ENCODE measurements around the gene ANKS1B. TPM values are rescaled to one million over a fixed set of nuclear protein-coding genes. Genes with fewer than 3 reads are reported as not detected.

ANKS1B gene
- total RNA-seq, 2 experiments from 2014 or later: not detected

DNA sequence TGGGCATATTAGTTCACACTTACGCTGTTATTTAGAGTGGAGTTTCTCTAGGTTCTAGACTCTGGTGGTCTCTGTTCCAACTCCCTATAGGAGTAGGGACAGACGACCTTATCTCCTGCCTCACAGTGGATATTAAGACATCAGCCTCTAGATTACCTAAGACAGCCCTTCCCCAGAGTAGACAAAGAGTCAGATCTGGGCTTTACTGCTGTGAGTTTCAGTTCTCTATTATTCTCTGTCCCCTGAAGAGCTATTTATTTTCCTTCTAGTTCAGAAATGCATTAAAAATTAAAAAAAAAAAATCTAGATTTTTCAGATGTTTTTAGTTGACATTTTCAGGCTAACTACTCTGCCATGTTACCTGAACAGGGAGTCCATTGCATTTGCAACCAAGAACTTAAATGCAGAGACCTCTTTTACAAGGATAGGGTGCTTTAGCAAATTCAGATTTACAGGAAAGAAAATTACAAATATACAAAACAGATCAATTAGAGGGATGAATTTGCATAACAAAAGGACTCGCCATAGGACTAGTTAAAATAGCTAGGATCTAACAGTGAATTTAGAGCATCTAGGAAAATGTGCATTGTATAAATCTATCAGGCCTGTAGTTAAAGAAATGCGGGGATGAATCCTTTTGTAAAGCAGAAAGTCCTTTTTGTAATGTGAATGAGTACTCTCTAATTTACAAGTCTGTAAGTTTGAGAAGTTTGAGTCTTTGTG is 958.2 kb downstream of the ANKS1B start:
- no peak overlapping the region for H3K27ac Mint-ChIP-seq
- no peaks in the 10 kb centered on the region for H3K27me3 Mint-ChIP-seq
- no peaks in the 10 kb centered on the region for H3K36me3 Mint-ChIP-seq
- H3K9me3 Mint-ChIP-seq: no peaks in the 10 kb centered on the region
- no peak for DNase-seq
- H3K4me3 Mint-ChIP-seq: no peak overlapping the region
- no peaks in the 10 kb centered on the region for H3K4me1 Mint-ChIP-seq

DNA sequence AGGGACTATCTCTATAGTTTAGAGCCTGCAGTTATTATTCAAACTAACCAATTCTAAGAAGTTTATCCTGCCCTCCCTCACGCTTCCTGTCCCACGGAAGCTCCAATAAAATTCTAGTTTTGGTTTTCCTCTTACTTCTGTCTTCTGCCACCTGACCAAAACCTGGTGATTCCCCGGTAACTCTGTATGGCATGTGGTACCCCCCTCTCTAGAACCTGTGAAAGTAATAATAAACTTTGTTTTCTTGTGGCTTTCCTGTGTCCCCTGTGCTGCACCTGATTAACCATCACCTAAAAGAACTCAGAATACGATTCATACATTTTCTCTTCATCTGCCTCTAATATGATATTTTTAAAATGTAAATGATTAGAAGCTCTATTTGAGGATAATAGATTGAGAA is 959.9 kb downstream of the ANKS1B start:
- Mint-ChIP-seq H3K9me3 (no peaks in the 10 kb centered on the region), H3K36me3 (no peaks in the 10 kb centered on the region), H3K27me3 (no peaks in the 10 kb centered on the region), H3K27ac (no peak overlapping the region), H3K4me1 (no peaks in the 10 kb centered on the region), H3K4me3 (no peak overlapping the region)
- DNase-seq: no peak

DNA sequence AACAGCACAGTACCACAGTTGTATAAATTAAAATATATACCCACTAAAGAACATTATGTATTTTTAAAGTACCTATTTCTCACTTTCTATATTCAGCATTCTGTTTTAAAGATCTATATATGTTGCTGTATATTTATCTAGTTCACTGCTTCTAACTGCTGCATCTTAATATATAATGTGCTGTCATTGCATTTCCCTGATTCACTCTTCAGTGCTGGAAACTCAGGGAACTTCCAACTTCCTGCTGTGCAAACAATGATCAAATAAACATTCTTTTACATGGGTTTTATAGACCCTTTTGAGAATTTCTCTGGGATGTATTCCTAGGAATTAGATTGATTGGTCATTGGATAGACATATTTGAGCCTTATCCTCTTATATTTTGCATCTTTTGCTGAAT is 960.5 kb downstream of the ANKS1B start:
- Mint-ChIP-seq H3K9me3 (no peaks in the 10 kb centered on the region), H3K27me3 (no peaks in the 10 kb centered on the region), H3K27ac (no peak overlapping the region), H3K4me1 (no peaks in the 10 kb centered on the region), H3K36me3 (no peaks in the 10 kb centered on the region), H3K4me3 (no peak overlapping the region)
- DNase-seq: no peak

DNA sequence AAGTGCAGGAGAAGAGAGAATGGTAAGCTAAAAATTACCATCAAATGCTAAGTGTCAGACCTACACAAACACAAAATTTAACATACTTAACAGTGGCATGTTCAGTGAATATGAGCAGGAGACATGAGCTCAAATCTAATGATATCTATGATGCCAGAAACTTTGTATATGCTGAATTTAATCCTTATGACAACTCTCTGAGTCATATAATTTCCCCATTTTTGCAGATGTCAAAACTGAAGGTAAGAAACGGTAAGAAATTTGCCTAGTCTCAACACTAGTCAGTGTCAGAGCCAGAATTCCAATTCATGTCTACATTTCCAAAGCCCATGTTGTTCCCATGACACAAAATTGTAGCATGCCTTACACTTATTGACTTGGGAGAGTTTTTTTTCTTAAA is 963.9 kb downstream of the ANKS1B start:
- H3K27me3 Mint-ChIP-seq: no peaks in the 10 kb centered on the region
- no peak overlapping the region for H3K4me3 Mint-ChIP-seq
- H3K4me1 Mint-ChIP-seq: no peaks in the 10 kb centered on the region
- no peaks in the 10 kb centered on the region for H3K9me3 Mint-ChIP-seq
- no peak overlapping the region for H3K27ac Mint-ChIP-seq
- no peaks in the 10 kb centered on the region for H3K36me3 Mint-ChIP-seq
- no peak for DNase-seq

DNA sequence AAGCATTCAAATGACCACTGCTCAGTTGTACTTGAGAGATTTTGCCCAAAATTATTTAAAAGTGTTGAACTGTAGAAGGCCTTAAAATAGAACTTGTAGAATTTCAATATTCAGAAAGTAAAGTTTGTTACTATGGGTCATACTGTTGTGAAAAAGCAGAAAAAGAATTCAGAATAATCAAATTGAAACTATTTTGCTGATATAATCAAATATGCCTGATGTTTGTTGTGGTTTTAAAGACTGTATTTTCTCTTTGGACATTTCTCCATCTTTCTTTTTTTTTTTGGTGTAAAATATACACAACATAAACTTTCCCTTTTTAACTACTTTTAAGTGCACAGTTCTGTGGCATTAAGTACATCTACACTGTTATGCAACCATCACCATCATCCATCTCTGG is 964.9 kb downstream of the ANKS1B start:
- H3K4me1 Mint-ChIP-seq: no peaks in the 10 kb centered on the region
- no peaks in the 10 kb centered on the region for H3K36me3 Mint-ChIP-seq
- no peak overlapping the region for H3K4me3 Mint-ChIP-seq
- no peaks in the 10 kb centered on the region for H3K27me3 Mint-ChIP-seq
- no peak for DNase-seq
- no peak overlapping the region for H3K27ac Mint-ChIP-seq
- no peaks in the 10 kb centered on the region for H3K9me3 Mint-ChIP-seq

DNA sequence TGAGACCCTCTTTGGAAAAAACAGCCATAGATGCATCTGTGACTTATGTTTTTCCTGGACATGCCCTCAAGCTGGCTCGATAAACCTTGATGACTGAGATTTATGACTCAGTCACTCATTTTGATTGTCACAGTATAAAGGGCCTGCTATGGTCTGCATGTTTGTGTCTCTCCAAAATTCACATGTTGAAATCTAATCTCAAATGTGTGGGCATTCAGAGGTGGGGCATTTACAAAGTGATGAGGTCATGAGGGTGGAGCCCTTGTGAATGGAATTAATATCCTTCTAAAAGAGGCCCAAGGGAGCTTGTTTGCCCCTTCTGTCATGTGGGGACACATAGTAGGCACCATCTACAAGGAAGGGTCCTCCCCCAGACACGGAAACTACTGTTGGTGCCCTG is 966.8 kb downstream of the ANKS1B start:
- no peak overlapping the region for H3K27ac Mint-ChIP-seq
- H3K36me3 Mint-ChIP-seq: no peaks in the 10 kb centered on the region
- H3K4me1 Mint-ChIP-seq: no peaks in the 10 kb centered on the region
- H3K27me3 Mint-ChIP-seq: peaks cover 5% of the 10 kb centered on the region
- DNase-seq: no peak
- no peaks in the 10 kb centered on the region for H3K9me3 Mint-ChIP-seq
- H3K4me3 Mint-ChIP-seq: no peak overlapping the region

DNA sequence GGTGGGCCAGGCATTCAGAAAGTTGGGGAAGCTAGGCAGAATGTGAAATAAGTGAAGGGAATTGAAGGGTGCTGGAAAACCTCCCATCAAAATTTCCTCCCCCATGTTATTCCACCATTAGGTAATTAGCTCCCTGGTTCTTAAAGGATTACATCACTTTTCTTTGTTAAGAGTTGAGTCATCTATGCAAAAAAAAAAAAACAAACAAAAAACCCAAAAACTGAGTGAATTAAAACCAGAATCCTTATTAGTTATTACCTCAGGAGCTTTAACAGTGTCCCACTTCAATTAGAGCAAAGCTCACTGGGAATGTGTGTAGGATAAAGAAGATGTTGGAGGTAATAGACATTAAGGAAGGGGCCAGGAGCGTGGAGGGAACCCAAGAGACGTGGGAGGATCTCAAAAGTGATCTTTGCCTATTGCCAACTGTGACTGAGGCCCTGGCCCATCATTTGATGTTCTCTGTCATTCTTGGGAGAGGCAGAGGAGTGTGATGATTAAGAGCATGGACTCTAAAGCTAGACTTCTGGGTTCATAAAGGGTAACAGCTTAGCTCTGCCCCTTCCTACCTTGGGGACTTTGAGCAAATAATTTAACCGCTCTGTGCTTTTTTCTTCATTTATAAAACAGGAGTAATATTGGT is 975.0 kb downstream of the ANKS1B start:
- Mint-ChIP-seq H3K4me3 (no peak overlapping the region), H3K9me3 (no peaks in the 10 kb centered on the region), H3K36me3 (no peaks in the 10 kb centered on the region), H3K27me3 (peaks cover 5% of the 10 kb centered on the region), H3K4me1 (no peaks in the 10 kb centered on the region), H3K27ac (no peak overlapping the region)
- no peak for DNase-seq

DNA sequence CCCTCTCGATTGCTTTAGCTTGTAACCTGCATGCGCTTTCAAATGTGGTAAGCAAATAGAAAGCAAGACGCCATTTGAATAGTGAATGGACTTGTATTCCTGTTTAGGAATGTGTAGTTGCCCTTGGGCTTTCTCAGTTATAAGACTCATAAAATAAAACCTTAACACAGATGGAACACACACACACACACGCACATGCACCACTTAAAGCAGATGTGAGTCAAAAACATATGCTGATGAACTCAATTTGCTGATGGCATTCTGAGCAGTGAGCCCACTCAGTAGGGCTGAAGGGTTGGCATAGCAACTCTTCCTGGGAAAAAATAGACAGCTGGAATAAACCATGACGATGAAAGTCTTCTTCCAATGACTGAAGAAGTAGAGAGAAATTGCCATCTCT is 979.1 kb downstream of the ANKS1B start:
- Mint-ChIP-seq H3K36me3 (no peaks in the 10 kb centered on the region), H3K27ac (no peak overlapping the region), H3K9me3 (no peaks in the 10 kb centered on the region), H3K27me3 (peaks cover 16% of the 10 kb centered on the region), H3K4me3 (no peak overlapping the region), H3K4me1 (no peaks in the 10 kb centered on the region)
- DNase-seq: no peak

DNA sequence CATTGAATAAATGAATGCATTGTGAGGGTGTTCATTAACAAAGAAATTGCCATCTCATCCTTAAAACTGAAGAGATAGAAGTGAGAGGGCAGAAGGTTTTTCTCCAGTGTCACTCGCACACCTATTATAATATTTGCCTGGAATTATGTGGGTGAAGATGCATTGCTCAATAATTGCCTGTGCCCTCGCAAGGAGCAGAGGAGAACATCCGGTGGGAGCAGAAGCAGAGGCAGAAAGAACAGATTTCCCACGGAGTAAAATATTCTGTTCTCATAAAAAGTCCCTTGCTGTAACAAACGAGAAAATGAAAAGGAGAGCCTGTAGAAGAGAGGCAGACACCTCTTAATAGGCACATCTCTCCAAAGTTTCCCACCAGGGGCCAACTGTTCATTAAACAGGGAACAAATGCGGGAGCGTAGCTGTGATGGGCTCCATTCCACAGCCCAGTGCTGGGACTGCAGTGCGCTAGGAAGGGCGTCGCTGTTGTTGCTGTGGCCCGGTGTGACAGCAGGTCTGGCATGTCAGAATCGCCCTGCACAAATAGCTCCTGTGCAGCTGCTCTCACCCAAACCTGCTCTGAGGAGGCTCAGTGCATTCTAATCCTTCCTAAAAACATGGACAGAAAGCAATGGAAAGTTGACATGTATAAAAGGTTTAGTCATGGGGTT is 979.8 kb downstream of the ANKS1B start:
- Mint-ChIP-seq H3K36me3 (no peaks in the 10 kb centered on the region), H3K27me3 (peaks cover 16% of the 10 kb centered on the region)

DNA sequence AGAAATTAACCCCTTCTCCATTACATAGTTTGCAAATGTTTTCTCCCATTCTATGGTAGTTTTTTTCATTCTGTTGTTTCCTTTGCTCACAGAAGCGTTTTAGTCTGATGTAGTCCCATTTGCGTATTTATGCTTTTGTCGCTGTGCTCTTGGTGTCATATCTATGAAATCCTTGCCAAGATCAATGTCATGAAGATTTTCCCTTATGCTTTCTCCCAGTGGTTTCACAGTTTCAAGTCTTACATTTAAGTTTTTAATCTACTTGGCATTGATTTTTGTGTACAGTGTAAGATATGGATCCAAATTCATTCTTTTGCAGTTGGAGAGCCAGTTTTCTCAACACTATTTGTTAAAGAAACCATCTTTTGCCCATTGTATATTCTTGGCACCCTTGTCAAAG is 982.0 kb downstream of the ANKS1B start:
- H3K4me1 Mint-ChIP-seq: no peaks in the 10 kb centered on the region
- DNase-seq: no peak
- no peaks in the 10 kb centered on the region for H3K36me3 Mint-ChIP-seq
- no peaks in the 10 kb centered on the region for H3K9me3 Mint-ChIP-seq
- peaks cover 16% of the 10 kb centered on the region for H3K27me3 Mint-ChIP-seq
- H3K27ac Mint-ChIP-seq: no peak overlapping the region
- H3K4me3 Mint-ChIP-seq: no peak overlapping the region

More for the DNA sequence above, 979.8 kb downstream of the ANKS1B start:
- Mint-ChIP-seq H3K4me1 (no peaks in the 10 kb centered on the region), H3K9me3 (no peaks in the 10 kb centered on the region), H3K4me3 (no peak overlapping the region), H3K27ac (no peak overlapping the region)
- DNase-seq: no peak

DNA sequence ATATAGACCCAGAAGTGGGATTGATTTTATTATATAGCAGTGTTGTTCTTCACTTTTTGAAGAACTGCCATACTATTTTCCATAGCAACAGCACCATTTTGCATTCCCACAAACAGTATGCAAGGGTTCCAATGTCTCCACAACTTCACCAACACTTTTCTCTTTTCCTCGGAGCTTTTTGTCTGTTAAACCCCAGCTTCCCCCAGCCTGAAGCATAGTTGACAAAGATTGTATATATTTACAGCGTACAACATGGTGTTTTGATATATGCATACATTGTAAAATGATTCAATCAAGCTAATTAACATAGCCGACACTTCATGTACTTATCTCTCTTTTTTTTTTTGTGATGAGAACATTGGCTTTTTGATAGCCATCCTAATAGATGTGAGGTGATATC is 982.6 kb downstream of the ANKS1B start:
- Mint-ChIP-seq H3K9me3 (no peaks in the 10 kb centered on the region), H3K36me3 (no peaks in the 10 kb centered on the region), H3K4me1 (no peaks in the 10 kb centered on the region), H3K27me3 (peaks cover 16% of the 10 kb centered on the region), H3K27ac (no peak overlapping the region), H3K4me3 (no peak overlapping the region)
- DNase-seq: no peak

DNA sequence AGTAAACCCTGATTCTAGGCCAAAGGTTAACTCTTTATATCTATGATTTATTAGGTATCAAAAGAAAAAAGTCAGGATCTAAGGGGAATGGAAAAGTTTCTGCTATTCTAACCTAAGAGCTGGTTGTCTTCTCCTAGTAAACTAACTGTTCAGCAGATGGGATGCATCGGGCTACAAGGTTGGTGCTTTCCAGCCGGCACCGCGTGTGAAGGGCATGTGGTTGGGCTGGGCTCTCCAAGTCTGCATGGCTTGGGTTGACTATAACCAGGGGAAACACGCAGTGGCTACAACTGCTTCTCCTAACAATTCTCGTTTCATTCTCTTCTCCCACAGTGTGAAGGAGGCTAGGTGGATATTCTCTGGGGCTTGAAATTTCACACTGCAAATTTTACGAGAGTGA is 985.2 kb downstream of the ANKS1B start:
- H3K27me3 Mint-ChIP-seq: peaks cover 16% of the 10 kb centered on the region
- H3K4me1 Mint-ChIP-seq: no peaks in the 10 kb centered on the region
- no peaks in the 10 kb centered on the region for H3K9me3 Mint-ChIP-seq
- H3K4me3 Mint-ChIP-seq: no peak overlapping the region
- no peaks in the 10 kb centered on the region for H3K36me3 Mint-ChIP-seq
- no peak overlapping the region for H3K27ac Mint-ChIP-seq
- no peak for DNase-seq

DNA sequence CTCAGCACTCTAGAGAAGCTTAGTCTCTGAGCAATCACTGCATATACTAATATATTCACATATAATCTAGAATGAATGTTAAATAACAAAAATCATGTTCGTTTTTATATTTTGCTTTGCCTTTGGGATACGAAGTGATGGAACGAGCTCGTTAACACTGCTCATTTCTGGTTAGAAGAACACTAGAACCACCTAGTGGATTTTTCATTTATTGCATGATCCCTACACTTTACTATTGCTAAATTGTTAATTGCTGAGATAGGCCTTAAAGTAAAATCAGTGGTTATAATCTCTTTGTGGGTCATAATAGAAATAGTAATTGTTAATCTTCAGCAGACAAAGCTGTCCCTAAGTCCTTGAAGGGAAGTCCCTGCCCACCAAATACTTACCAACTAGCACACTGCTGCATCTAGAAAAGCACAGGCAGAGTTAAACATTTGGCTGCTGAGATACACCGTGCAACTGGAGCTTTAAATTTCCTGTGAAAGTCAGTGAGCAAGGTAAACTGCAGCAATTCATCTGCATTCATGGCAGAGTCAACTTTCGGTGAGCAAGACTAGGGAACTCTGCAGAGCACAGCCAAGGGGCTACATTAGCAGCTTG is 985.9 kb downstream of the ANKS1B start:
- no peak overlapping the region for H3K4me3 Mint-ChIP-seq
- no peak overlapping the region for H3K27ac Mint-ChIP-seq
- DNase-seq: no peak
- no peaks in the 10 kb centered on the region for H3K9me3 Mint-ChIP-seq
- H3K27me3 Mint-ChIP-seq: peaks cover 10% of the 10 kb centered on the region
- H3K4me1 Mint-ChIP-seq: no peaks in the 10 kb centered on the region
- no peaks in the 10 kb centered on the region for H3K36me3 Mint-ChIP-seq

DNA sequence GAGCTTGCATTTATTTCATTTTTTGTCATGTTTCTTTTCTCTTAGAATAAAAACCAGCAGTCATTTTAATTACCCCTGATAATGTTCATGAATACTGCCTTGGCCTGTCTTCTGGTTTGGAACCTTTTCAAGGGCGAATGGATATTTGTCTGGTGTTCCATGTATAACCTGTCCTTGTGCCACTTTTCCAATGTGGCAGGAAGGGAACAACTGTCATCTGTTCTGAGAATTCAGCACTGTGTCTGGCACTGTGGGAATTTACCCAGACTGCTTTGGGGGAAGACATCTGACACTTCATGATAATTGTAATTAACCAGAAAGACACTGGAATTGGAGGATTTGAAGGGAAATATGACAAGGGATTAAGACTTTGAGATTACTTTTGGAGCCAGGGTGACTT is 986.8 kb downstream of the ANKS1B start:
- no peaks in the 10 kb centered on the region for H3K36me3 Mint-ChIP-seq

DNA sequence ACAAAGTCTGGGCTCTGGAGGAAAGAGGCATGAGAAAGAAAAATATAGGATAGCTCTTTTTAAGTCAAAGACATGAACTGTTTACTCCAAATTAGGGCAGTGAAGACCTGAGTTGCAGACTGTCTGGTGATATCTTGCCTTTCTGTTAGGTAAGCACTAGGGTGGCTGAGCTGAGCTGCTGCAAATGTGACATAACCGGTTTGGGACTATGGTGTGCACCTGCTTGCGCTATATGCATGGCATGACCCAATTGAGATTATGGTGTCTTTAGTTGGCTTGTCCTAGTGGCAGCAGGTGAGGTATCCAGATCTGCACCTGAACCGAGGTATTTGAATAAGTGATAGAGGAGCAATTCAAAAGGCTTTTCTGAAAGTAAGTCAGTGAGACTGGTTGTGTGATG is 994.1 kb downstream of the ANKS1B start:
- Mint-ChIP-seq H3K27ac (no peak overlapping the region), H3K4me1 (no peaks in the 10 kb centered on the region), H3K36me3 (no peaks in the 10 kb centered on the region), H3K9me3 (peaks cover 6% of the 10 kb centered on the region), H3K4me3 (no peak overlapping the region), H3K27me3 (no peaks in the 10 kb centered on the region)
- DNase-seq: no peak

More for the DNA sequence above, 986.8 kb downstream of the ANKS1B start:
- DNase-seq: no peak
- no peak overlapping the region for H3K27ac Mint-ChIP-seq
- H3K27me3 Mint-ChIP-seq: peaks cover 4% of the 10 kb centered on the region
- H3K9me3 Mint-ChIP-seq: no peaks in the 10 kb centered on the region
- no peak overlapping the region for H3K4me3 Mint-ChIP-seq
- no peaks in the 10 kb centered on the region for H3K4me1 Mint-ChIP-seq
